Measurements from ENCODE around the gene OBP2A.
"Not testable (repeated sequence)": the region's sequence is repeated elsewhere in the genome, so short reads cannot be mapped to it uniquely, and the experiment has no call there.

OBP2A gene

GRCh38 chr9:135528842-135529435 lies 17.0 kb upstream of the OBP2A start:
- not testable (repeated sequence) for DNase-seq

- no peak for DNase-seq
These were observed 15.8 kb upstream of the OBP2A start for GRCh38 chr9:135530146-135530545.

- DNase-seq = no peak
These were observed 14.8 kb upstream of the OBP2A start for GRCh38 chr9:135531096-135531495.

- DNase-seq = no peak
These were observed 12.8 kb upstream of the OBP2A start for GRCh38 chr9:135533113-135533512.

- no peak for DNase-seq
These were observed 12.3 kb upstream of the OBP2A start for GRCh38 chr9:135533674-135534073.

- not testable (repeated sequence) for DNase-seq
These were observed 11.7 kb upstream of the OBP2A start for GRCh38 chr9:135534192-135534711.

- DNase-seq = not testable (repeated sequence)
These were observed 11.1 kb upstream of the OBP2A start for GRCh38 chr9:135534826-135535225.

GRCh38 chr9:135535631-135536030 lies 10.3 kb upstream of the OBP2A start:
- not testable (repeated sequence) for DNase-seq

GRCh38 chr9:135536216-135536615 lies 9.7 kb upstream of the OBP2A start:
- DNase-seq = no peak

GRCh38 chr9:135543262-135543894 lies 2.5 kb upstream of the OBP2A start:
- DNase-seq = not testable (repeated sequence)

- no peak for DNase-seq
These were observed 818 bp upstream of the OBP2A start for GRCh38 chr9:135544981-135545635.

GRCh38 chr9:135546792-135547617 lies 1.1 kb downstream of the OBP2A start:
- not testable (repeated sequence) for DNase-seq

GRCh38 chr9:135547756-135548736 lies 2.1 kb downstream of the OBP2A start:
- DNase-seq = no peak

- not testable (repeated sequence) for DNase-seq
These were observed 3.8 kb downstream of the OBP2A start for GRCh38 chr9:135549478-135550343.

- no peak for DNase-seq
These were observed 4.5 kb downstream of the OBP2A start for GRCh38 chr9:135550344-135550918.

GRCh38 chr9:135551031-135551430 lies 5.1 kb downstream of the OBP2A start:
- no peak for DNase-seq

GRCh38 chr9:135551456-135551855 lies 5.5 kb downstream of the OBP2A start:
- DNase-seq = no peak

GRCh38 chr9:135552021-135552697 lies 6.2 kb downstream of the OBP2A start:
- DNase-seq = no peak

GRCh38 chr9:135552698-135553171 lies 6.8 kb downstream of the OBP2A start:
- DNase-seq = no peak

GRCh38 chr9:135554718-135555117 lies 8.8 kb downstream of the OBP2A start:
- no peak for DNase-seq

Measured in NCI-H1105 (cell line).